ENCODE measurements around the gene CAPN12.

GRCh38 chr19:38728752-38729541 is 15.3 kb downstream of the CAPN12 start:
- TF ChIP-seq EP300 (IDR thresholded peaks at IDR 0.05; ENCODE audit: borderline replicate concordance in 1 of 2, control insufficient read depth in 1 of 2, low read depth in 2 of 2, low read length in 2 of 2) (no peak), GABPA (IDR thresholded peaks at IDR 0.05; ENCODE audit: low read depth) (no peak)

Measured in GM12878 (cell line).